Measurements from ENCODE around the gene DFFA.
A peak's percentile ranks its signal among the peaks of the same experiment; 100 is the strongest.
"Not testable (repeated sequence)": the region's sequence is repeated elsewhere in the genome, so short reads cannot be mapped to it uniquely, and the experiment has no call there.

Gene DFFA

GRCh38 chr1:10457875-10458274 is 14.5 kb downstream of the DFFA start:
- no peak for DNase-seq (ENCODE audit: low read depth)

GRCh38 chr1:10457462-10457861 is 14.9 kb downstream of the DFFA start:
- DNase-seq (ENCODE audit: low read depth), result not testable (repeated sequence)

- no peak for DNase-seq (ENCODE audit: low read depth)
Observed at GRCh38 chr1:10456661-10457060, 15.7 kb downstream of the DFFA start.

- no peak for DNase-seq (ENCODE audit: low read depth)
Observed at GRCh38 chr1:10456048-10456447, 16.3 kb downstream of the DFFA start.

GRCh38 chr1:10451287-10451686 is 21.0 kb downstream of the DFFA start:
- DNase-seq (ENCODE audit: low read depth), result no peak

GRCh38 chr1:10450836-10451235 is 21.5 kb downstream of the DFFA start:
- DNase-seq (ENCODE audit: low read depth), result no peak

- DNase-seq (ENCODE audit: low read depth), result no peak
Observed at GRCh38 chr1:10450156-10450814, 22.0 kb downstream of the DFFA start.

GRCh38 chr1:10449751-10450150 is 22.6 kb downstream of the DFFA start, which contains the start of gene CORT:
CORT (plus strand) TSS chr1:10450031; CDS start chr1:10450224, 193 bp downstream.
- DNase-seq (ENCODE audit: low read depth), result no peak

- DNase-seq (ENCODE audit: low read depth), result no peak
Observed at GRCh38 chr1:10446790-10447422, 25.4 kb downstream of the DFFA start.

- DNase-seq (ENCODE audit: low read depth), result no peak
Observed at GRCh38 chr1:10444795-10445397, 27.4 kb downstream of the DFFA start.

GRCh38 chr1:10444248-10444647 is 28.1 kb downstream of the DFFA start:
- no peak for DNase-seq (ENCODE audit: low read depth)

- DNase-seq (ENCODE audit: low read depth), result no peak
Observed at GRCh38 chr1:10440794-10441193, 31.5 kb downstream of the DFFA start.

GRCh38 chr1:10440305-10440704 is 32.0 kb downstream of the DFFA start:
- no peak for DNase-seq (ENCODE audit: low read depth)

GRCh38 chr1:10438677-10439163 is 33.6 kb downstream of the DFFA start:
- DNase-seq (ENCODE audit: low read depth), result no peak

- DNase-seq (ENCODE audit: low read depth), result no peak
Observed at GRCh38 chr1:10437052-10437451, 35.3 kb downstream of the DFFA start.

- no peak for DNase-seq (ENCODE audit: low read depth)
Observed at GRCh38 chr1:10434590-10434989, 37.7 kb downstream of the DFFA start.

- DNase-seq (ENCODE audit: low read depth), result no peak
Observed at GRCh38 chr1:10433790-10434189, 38.5 kb downstream of the DFFA start.

GRCh38 chr1:10432910-10433700 is 39.2 kb downstream of the DFFA start:
- no peak for DNase-seq (ENCODE audit: low read depth)

GRCh38 chr1:10431070-10431730 is 41.1 kb downstream of the DFFA start:
- no peak for DNase-seq (ENCODE audit: low read depth)

- DNase-seq (ENCODE audit: low read depth), result peak; percentile 93
Observed at GRCh38 chr1:10430216-10431069, 41.9 kb downstream of the DFFA start, which contains the start of gene CENPS. CENPS (plus strand) TSS chr1:10430433; CDS start chr1:10430518, 85 bp downstream.

GRCh38 chr1:10429868-10430215 is 42.5 kb downstream of the DFFA start:
- DNase-seq (ENCODE audit: low read depth), result no peak

Measured in stimulated activated CD8-positive, alpha-beta memory T cell treated with anti-CD3 and anti-CD28 coated beads, Interleukin-12 subunit alpha, Interleukin-12 subunit beta, amount 100 ng/mL, for 4 hours (primary cell).